Prostate gland (tissue), 2 donors: ENCODE results near the gene KSR2.

ENCODE experiments used
- CTCF ChIP-seq, 4 experiments: fragments of 200-600 bp in 2 of 4; fragments of 450-650 bp in 2 of 4; sonication (generic) in 2 of 4; IDR thresholded peaks; 1 replicate in 3 of 4; 2 replicates in 1 of 4; pipeline ENCODE4 v1.5.1; 2016 to 2019; ENCODE audit warnings: antibody characterized with exemption in 4 of 4, mild to moderate bottlenecking in 2 of 4, moderate library complexity in 2 of 4
- POLR2A ChIP-seq: fragments of 450-650 bp; IDR thresholded peaks from one replicate; pipeline ENCODE4 v1.6.1; 2016; ENCODE audit warnings: antibody characterized with exemption, mild to moderate bottlenecking
- POLR2AphosphoS5 ChIP-seq: sonication (generic); formaldehyde crosslinking; IDR thresholded peaks from one replicate; pipeline ENCODE4 v1.6.1; 2017; ENCODE audit warnings: antibody characterized with exemption

- TF ChIP-seq CTCF (IDR thresholded peaks at IDR 0.05) (no peak), POLR2AphosphoS5 (no peak), POLR2A (no peak)
Measured at GRCh38 chr12:117603316-117604113, 365.3 kb downstream of the KSR2 start.
